Liver (tissue), 9 donors: ENCODE results near the gene ZNF71. TPM values are rescaled to one million over a fixed set of nuclear protein-coding genes. Genes with fewer than 3 reads are reported as not detected.

ENCODE experiments used
- DNase-seq: peaks from one replicate; pipeline ENCODE4 v3.0.0-alpha.2; 2017; ENCODE audit warnings: low spot score
- H3K27ac ChIP-seq, 2 donors: one replicate each; pipeline ENCODE4 v1.7.0; 2013; ENCODE audit warnings: inconsistent platforms in 2 of 2, low read length in 2 of 2, control low read depth in 1 of 2, low read depth in 1 of 2, mild to moderate bottlenecking in 1 of 2
- H3K27me3 ChIP-seq, 4 donors: one replicate each; pipeline versions ENCODE4 v1.6.1 to v1.7.0; 2013; ENCODE audit warnings: low read length in 3 of 4, inconsistent platforms in 1 of 4, mild to moderate bottlenecking in 1 of 4, moderate library complexity in 1 of 4; ENCODE audit not compliant: control insufficient read depth in 4 of 4, insufficient read depth in 4 of 4
- H3K36me3 ChIP-seq, 4 donors: one replicate each; pipeline versions ENCODE4 v1.6.1 to v1.7.0; 2013; ENCODE audit warnings: low read length in 3 of 4, mild to moderate bottlenecking in 3 of 4, low read depth in 1 of 4, moderate library complexity in 1 of 4; ENCODE audit not compliant: control insufficient read depth in 4 of 4, insufficient read depth in 3 of 4
- H3K4me1 ChIP-seq, 4 donors: one replicate each; pipeline versions ENCODE4 v1.6.1 to v1.7.0; 2013; ENCODE audit warnings: low read length in 3 of 4, mild to moderate bottlenecking in 3 of 4, moderate library complexity in 1 of 4; ENCODE audit not compliant: control insufficient read depth in 4 of 4, insufficient read depth in 4 of 4
- H3K4me3 ChIP-seq, 3 donors: one replicate each; pipeline versions ENCODE4 v1.6.1 to v1.7.0; 2013; ENCODE audit warnings: low read length in 3 of 3, control low read depth in 1 of 3, low read depth in 1 of 3, mild to moderate bottlenecking in 1 of 3
- H3K9ac ChIP-seq, 2 donors: one replicate each; pipeline ENCODE4 v1.7.0; 2013; ENCODE audit warnings: low read length in 2 of 2, mild to moderate bottlenecking in 2 of 2, moderate library complexity in 2 of 2, control low read depth in 1 of 2, low read depth in 1 of 2
- H3K9me3 ChIP-seq, 4 donors: one replicate each; pipeline versions ENCODE4 v1.6.1 to v1.7.0; 2013; ENCODE audit warnings: low read length in 3 of 4; ENCODE audit not compliant: control insufficient read depth in 4 of 4
- CTCF ChIP-seq: fragments of 150-350 bp; IDR thresholded peaks from 2 replicates; pipeline ENCODE4 v1.5.1; 2017; ENCODE audit warnings: improper control_type of control experiment, low read depth, low read length; ENCODE audit not compliant: missing input control
- FOXA1 ChIP-seq: IDR thresholded peaks from 2 replicates; pipeline ENCODE4 v1.6.1; 2016; ENCODE audit warnings: antibody characterized with exemption
- HNF4G ChIP-seq: IDR thresholded peaks from 2 replicates; pipeline ENCODE4 v1.6.1; 2016; ENCODE audit warnings: antibody characterized with exemption
- JUND ChIP-seq, 2 donors: IDR thresholded peaks; 2 replicates each; pipeline ENCODE4 v1.6.1; 2016; ENCODE audit warnings: antibody characterized with exemption in 2 of 2
- NR2F2 ChIP-seq: IDR thresholded peaks from 2 replicates; pipeline ENCODE4 v1.6.1; 2016; ENCODE audit warnings: antibody characterized with exemption
- RAD21 ChIP-seq, 2 donors: IDR thresholded peaks; 2 replicates each; pipeline ENCODE4 v1.6.1; 2016; ENCODE audit warnings: antibody characterized with exemption in 2 of 2, mild to moderate bottlenecking in 2 of 2
- REST ChIP-seq: IDR thresholded peaks from 2 replicates; pipeline ENCODE4 v1.6.1; 2016; ENCODE audit warnings: antibody characterized with exemption, mild to moderate bottlenecking
- RXRA ChIP-seq, 2 donors: IDR thresholded peaks; 2 replicates each; pipeline ENCODE4 v1.6.1; 2017 to 2018; ENCODE audit warnings: antibody characterized with exemption in 2 of 2, mild to moderate bottlenecking in 1 of 2
- SP1 ChIP-seq: IDR thresholded peaks from 2 replicates; pipeline ENCODE4 v1.6.1; 2018; ENCODE audit warnings: antibody characterized with exemption, mild to moderate bottlenecking
- YY1 ChIP-seq: IDR thresholded peaks from 2 replicates; pipeline ENCODE4 v1.6.1; 2016; ENCODE audit warnings: antibody characterized with exemption, mild to moderate bottlenecking
- WGBS: extraction: QIAGEN DNeasy Blood & Tissue Kit; methylation state at CpG from one replicate; pipeline ENCODE4 v1.1.7; 2013; 5-methylcytosine and 5-hydroxymethylcytosine counted together
- polyA plus RNA-seq, 2 donors: library from polyadenylated mRNA; stranded (reverse) in 1 of 2; unstranded in 1 of 2; fragments of 200-250 nt in 1 of 2; fragments of >200 nt in 1 of 2; fragmentation: Nextera tagmentation in 1 of 2; extraction: Ambion mirVana in 1 of 2; gene quantifications; one replicate each; pipeline versions ENCODE4 v1.2.1 to v1.2.3, GENCODE V29; 2013 to 2015
- total RNA-seq, 2 donors: library from RNA; depleted of rRNA; stranded (reverse); fragments of >200 nt; gene quantifications; one replicate each; pipeline ENCODE4 v1.2.3, GENCODE V29; 2014
- TF ChIP-seq, protein P1 (sequence below): IDR thresholded peaks from 2 replicates; pipeline ENCODE4 v1.6.1; 2016; ENCODE audit warnings: antibody characterized with exemption
- donor health status: healthy.
- donor health status: healthy.
- donor health status: healthy.
- donor health status: healthy.
- donor health status: healthy.

Gene ZNF71
- total and polyA plus RNA-seq, 4 donors = 0.46 to 3.4 (median 1.8) TPM

DNA sequence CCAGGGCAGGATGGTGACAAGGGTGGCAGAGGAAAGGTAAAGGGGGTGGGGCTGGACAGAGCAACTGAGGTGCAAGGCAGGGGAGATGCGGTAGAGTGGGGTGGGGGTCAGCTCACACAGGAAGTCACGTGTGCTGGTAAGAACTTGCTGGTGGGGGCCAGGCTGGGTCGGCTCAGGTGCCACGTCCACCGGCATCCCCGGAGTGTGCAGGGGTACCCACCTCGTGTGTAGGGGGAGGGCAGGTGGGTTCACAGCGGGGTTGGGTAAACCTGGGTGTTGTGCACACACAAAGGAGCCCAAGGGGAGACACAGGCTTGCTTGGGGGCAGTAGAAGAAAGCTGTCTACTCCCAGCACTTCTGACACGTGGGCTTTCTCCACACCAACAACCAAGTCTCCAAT lies 73.6 kb downstream of the ZNF71 start:
- Histone ChIP-seq H3K9ac (no peak overlapping the region), H3K4me1 (peaks cover 0 to 11% (median 3%) of the 10 kb centered on the region in 4 donors), H3K27ac (no peak overlapping the region), H3K36me3 (no peaks in the 10 kb centered on the region), H3K4me3 (no peak overlapping the region), H3K9me3 (peaks cover 9 to 29% (median 16%) of the 10 kb centered on the region in 4 donors), H3K27me3 (no peaks in the 10 kb centered on the region)
- WGBS = 93% methylated on average over 9 of the region's 9 CpGs
- TF ChIP-seq HNF4G (no peak), RAD21 (IDR thresholded peaks at IDR 0.05) (no peak)
- TF ChIP-seq, protein P1, sequence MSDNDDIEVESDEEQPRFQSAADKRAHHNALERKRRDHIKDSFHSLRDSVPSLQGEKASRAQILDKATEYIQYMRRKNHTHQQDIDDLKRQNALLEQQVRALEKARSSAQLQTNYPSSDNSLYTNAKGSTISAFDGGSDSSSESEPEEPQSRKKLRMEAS = no peak
- DNase-seq = no peak

- Histone ChIP-seq H3K9ac (no peak overlapping the region), H3K4me1 (peaks cover 0 to 11% (median 3%) of the 10 kb centered on the region in 4 donors), H3K27me3 (no peaks in the 10 kb centered on the region), H3K9me3 (peaks cover 5 to 17% (median 12%) of the 10 kb centered on the region in 4 donors), H3K36me3 (no peaks in the 10 kb centered on the region), H3K27ac (no peak overlapping the region), H3K4me3 (peak overlapping the region in 1 of 3 donors; percentile 64)
- DNase-seq = no peak
- WGBS = 93% methylated on average over 17 of the region's 17 CpGs
- TF ChIP-seq SP1 (no peak), HNF4G (no peak), RXRA (IDR thresholded peaks at IDR 0.05) (no peak), RAD21 (IDR thresholded peaks at IDR 0.05) (no peak), JUND (IDR thresholded peaks at IDR 0.05) (no peak), FOXA1 (no peak)
These were observed 75.4 kb downstream of the ZNF71 start for GRCh38 chr19:56670401-56670960.

GRCh38 chr19:56670961-56671612 lies 76.0 kb downstream of the ZNF71 start:
- TF ChIP-seq, protein P1 = no peak
- TF ChIP-seq YY1 (no peak), RXRA (IDR thresholded peaks at IDR 0.05) (no peak), REST (no peak), RAD21 (IDR thresholded peaks at IDR 0.05) (no peak), CTCF (no peak), NR2F2 (no peak), JUND (IDR thresholded peaks at IDR 0.05) (no peak)
- Histone ChIP-seq H3K4me3 (peak overlapping the region; percentile 56 to 70 (median 64)), H3K36me3 (no peaks in the 10 kb centered on the region), H3K9me3 (peaks cover 5 to 17% (median 12%) of the 10 kb centered on the region in 4 donors), H3K27me3 (no peaks in the 10 kb centered on the region), H3K9ac (no peak overlapping the region), H3K27ac (no peak overlapping the region), H3K4me1 (peaks cover 0 to 11% (median 3%) of the 10 kb centered on the region in 4 donors)
- 44% methylated on average over 35 of the region's 35 CpGs for WGBS
- no peak for DNase-seq
